ENCODE data around the gene ZNF445. TPM values are rescaled to one million over a fixed set of nuclear protein-coding genes. Genes with fewer than 3 reads are reported as not detected.

ZNF445 gene
- total RNA-seq, 1 donor from 2014 or later: 20.4 TPM

GRCh38 chr3:44392489-44392888, 85.0 kb downstream of the ZNF445 start:
- no peak for TF ChIP-seq CTCF (IDR thresholded peaks at IDR 0.05)
- H3K4me1 Mint-ChIP-seq (ENCODE audit: low read depth): no peaks in the 10 kb centered on the region
- H3K9me3 Mint-ChIP-seq (ENCODE audit: low read depth): peaks cover 2% of the 10 kb centered on the region
- DNase-seq (ENCODE audit: low spot score): no peak
- no peak overlapping the region for H3K4me3 Mint-ChIP-seq (ENCODE audit: unreplicated experiment)
- H3K27ac Mint-ChIP-seq (ENCODE audit: unreplicated experiment): no peak overlapping the region
- peaks cover 7% of the 10 kb centered on the region for H3K36me3 Mint-ChIP-seq (ENCODE audit: low read depth)
- no peaks in the 10 kb centered on the region for H3K27me3 Mint-ChIP-seq (ENCODE audit: low read depth)

GRCh38 chr3:44387404-44387803, 90.1 kb downstream of the ZNF445 start:
- H3K27me3 Mint-ChIP-seq (ENCODE audit: low read depth): no peaks in the 10 kb centered on the region
- TF ChIP-seq CTCF (IDR thresholded peaks at IDR 0.05): no peak
- no peak for DNase-seq (ENCODE audit: low spot score)
- peaks cover 4% of the 10 kb centered on the region for H3K36me3 Mint-ChIP-seq (ENCODE audit: low read depth)
- no peak overlapping the region for H3K4me3 Mint-ChIP-seq (ENCODE audit: unreplicated experiment)
- H3K9me3 Mint-ChIP-seq (ENCODE audit: low read depth): peaks cover 3% of the 10 kb centered on the region
- H3K4me1 Mint-ChIP-seq (ENCODE audit: low read depth): no peaks in the 10 kb centered on the region
- no peak overlapping the region for H3K27ac Mint-ChIP-seq (ENCODE audit: unreplicated experiment)

Other genes starting within 250 kb of the ZNF445 start
- not detected in 3 replicates for gene TOPAZ1, start 235.8 kb downstream of the ZNF445 start, total RNA-seq
- gene TCAIM, start 138.9 kb downstream of the ZNF445 start, total RNA-seq: 19.3 to 36.3 TPM (median 24.1 TPM) in 3 replicates
- gene ZKSCAN7, start 77.5 kb upstream of the ZNF445 start, total RNA-seq: 6.8 to 9.2 TPM (median 7.0 TPM) in 3 replicates
- 5.3 to 9.4 TPM (median 5.4 TPM) in 3 replicates for gene ZNF660, start 107.3 kb upstream of the ZNF445 start, total RNA-seq
- 15.9 to 20.2 TPM (median 16.6 TPM) in 3 replicates for gene ZNF197, start 147.4 kb upstream of the ZNF445 start, total RNA-seq
- gene ZNF35, start 171.1 kb upstream of the ZNF445 start, total RNA-seq: 10.5 to 15.3 TPM (median 14.8 TPM) in 3 replicates
- gene ZNF502, start 235.0 kb upstream of the ZNF445 start, total RNA-seq: not detected in 3 replicates

Data from chondrocyte (in vitro differentiated cells).